Keratinocyte (primary cell): ENCODE data around the gene GAREM1. TPM values are rescaled to one million over a fixed set of nuclear protein-coding genes. Genes with fewer than 3 reads are reported as not detected.

Source experiments
- DNase-seq: peaks from one replicate; pipeline ENCODE4 v3.0.0-alpha.2; 2011; ENCODE audit warnings: low read depth, missing footprints, low spot score
- FAIRE-seq: peaks from 2 replicates; lab custom pipeline; 2011; peaks lifted over from hg19 to GRCh38; lab: Jason Lieb, UNC
- H2AFZ ChIP-seq: 2 replicates; pipeline ENCODE4 v1.6.0; 2012; ENCODE audit warnings: low read length, control low read depth, inconsistent platforms; ENCODE audit not compliant: control insufficient read depth
- H3K27ac ChIP-seq: 2 replicates; pipeline ENCODE4 v1.5.1; 2011; ENCODE audit warnings: low read length; ENCODE audit not compliant: control insufficient read depth, insufficient read depth
- H3K27me3 ChIP-seq: 3 replicates; pipeline ENCODE4 v1.6.0; 2011; ENCODE audit warnings: low read length; ENCODE audit not compliant: control insufficient read depth, insufficient read depth; ENCODE audit errors: extremely low read depth
- H3K36me3 ChIP-seq, 2 experiments: 2 replicates in 1 of 2; 3 replicates in 1 of 2; pipeline ENCODE4 v1.5.1; 2011; ENCODE audit warnings: low read length in 2 of 2, mild to moderate bottlenecking in 1 of 2; ENCODE audit not compliant: control insufficient read depth in 2 of 2, insufficient read depth in 2 of 2; ENCODE audit errors: extremely low read depth in 1 of 2
- H3K4me1 ChIP-seq: 3 replicates; pipeline ENCODE4 v1.5.1; 2011; ENCODE audit warnings: low read length; ENCODE audit not compliant: control insufficient read depth, insufficient read depth; ENCODE audit errors: extremely low read depth
- H3K4me2 ChIP-seq: 3 replicates; pipeline ENCODE4 v1.6.0; 2011; ENCODE audit warnings: low read depth, low read length; ENCODE audit not compliant: control insufficient read depth, insufficient read depth; ENCODE audit errors: extremely low read depth
- H3K4me3 ChIP-seq, 3 experiments: fragments of 200-600 bp in 1 of 3; sonication (generic) in 1 of 3; 2 replicates in 2 of 3; 3 replicates in 1 of 3; pipeline ENCODE4 v1.5.1; 2011 to 2016; ENCODE audit warnings: low read length in 3 of 3, mild to moderate bottlenecking in 3 of 3, control low read depth in 2 of 3, inconsistent platforms in 1 of 3, low read depth in 1 of 3, mixed read lengths in 1 of 3, mixed run types in 1 of 3, moderate library complexity in 1 of 3; ENCODE audit not compliant: control insufficient read depth in 2 of 3, insufficient read depth in 2 of 3; ENCODE audit errors: extremely low read depth in 1 of 3
- H3K79me2 ChIP-seq: 2 replicates; pipeline ENCODE4 v1.6.0; 2012; ENCODE audit warnings: low read length; ENCODE audit not compliant: control insufficient read depth, insufficient read depth
- H3K9ac ChIP-seq: 3 replicates; pipeline ENCODE4 v1.6.0; 2011; ENCODE audit warnings: low read length; ENCODE audit not compliant: control insufficient read depth, insufficient read depth; ENCODE audit errors: extremely low read depth
- H3K9me1 ChIP-seq: 3 replicates; pipeline ENCODE4 v1.6.0; 2011; ENCODE audit warnings: low read length; ENCODE audit not compliant: control insufficient read depth, insufficient read depth; ENCODE audit errors: extremely low read depth
- H3K9me3 ChIP-seq: 2 replicates; pipeline ENCODE4 v1.5.1; 2012; ENCODE audit warnings: low read depth, low read length; ENCODE audit not compliant: control insufficient read depth
- H4K20me1 ChIP-seq: 3 replicates; pipeline ENCODE4 v1.6.0; 2011; ENCODE audit warnings: low read length; ENCODE audit not compliant: control insufficient read depth, insufficient read depth; ENCODE audit errors: extremely low read depth
- CTCF ChIP-seq, 3 experiments: IDR thresholded peaks in 1 of 3; conservative IDR thresholded peaks in 1 of 3; optimal IDR thresholded peaks in 1 of 3; 2 replicates in 2 of 3; 3 replicates in 1 of 3; pipeline versions ENCODE3 to v1.5.1; 2011; ENCODE audit warnings: low read length in 3 of 3, mild to moderate bottlenecking in 3 of 3, moderate library complexity in 2 of 3, control low read depth in 1 of 3, inconsistent platforms in 1 of 3; ENCODE audit not compliant: insufficient read depth in 2 of 3; ENCODE audit errors: extremely low read depth in 1 of 3
- EZH2 ChIP-seq: IDR thresholded peaks from one replicate; pipeline ENCODE4 v1.6.1; 2012; ENCODE audit warnings: inconsistent platforms, mild to moderate bottlenecking, low read length, moderate library complexity
- dilution Hi-C: fragments of 300-500 bp; cut with MboI; formaldehyde crosslinking; loops from one replicate; pipeline ENCODE4 v1.7.0; 2020; ENCODE audit warnings: low sequenced_read_pairs; ENCODE audit not compliant: extremely low pct_ligation_motif_present
- polyA plus RNA-seq, 5 experiments: library from polyadenylated mRNA; depleted of rRNA in 3 of 5; stranded (reverse) in 3 of 5; stranded (forward) in 1 of 5; unstranded in 1 of 5; fragments of >200 nt; gene quantifications; 1 replicate in 1 of 5; 2 replicates in 3 of 5; 3 replicates in 1 of 5; pipeline versions ENCODE4 v1.2.1 to v1.2.3, GENCODE V29; 2011 to 2012; ENCODE audit warnings: missing spikeins in 2 of 5, low read depth in 1 of 5, low replicate concordance in 1 of 5

Gene GAREM1
- polyA plus RNA-seq, 1 donor (not counting 4 experiments of a cell fraction or from before 2014, with no cell fraction given), result 3.8 TPM

DNA sequence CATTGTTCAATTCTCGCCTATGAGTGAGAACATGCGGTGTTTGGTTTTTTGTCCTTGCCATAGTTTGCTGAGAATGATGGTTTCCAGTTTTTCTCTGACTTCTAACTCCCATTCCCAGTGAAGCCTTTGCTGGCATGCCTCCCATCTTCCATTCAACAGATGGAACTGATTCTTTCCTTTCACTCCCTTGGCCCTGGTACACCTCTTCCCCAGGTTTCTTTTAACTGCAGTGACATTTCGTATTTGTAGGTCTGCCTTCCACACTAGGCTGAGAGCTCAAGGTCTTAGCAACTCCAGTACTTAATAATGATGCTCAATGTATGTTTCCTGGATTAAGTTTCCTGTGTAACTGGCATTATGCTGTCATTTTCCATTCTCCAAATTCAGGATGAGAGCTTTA lies 48.5 kb downstream of the GAREM1 start:
- Histone ChIP-seq H3K4me1 (no peaks in the 10 kb centered on the region), H3K9me3 (no peaks in the 10 kb centered on the region), H3K79me2 (no peaks in the 10 kb centered on the region), H3K27me3 (no peaks in the 10 kb centered on the region), H3K36me3 (no peaks in the 10 kb centered on the region), H4K20me1 (no peaks in the 10 kb centered on the region), H3K4me3 (no peak overlapping the region), H3K9me1 (no peaks in the 10 kb centered on the region), H3K4me2 (no peak overlapping the region), H3K9ac (no peak overlapping the region), H3K27ac (no peak overlapping the region), H2AFZ (no peak overlapping the region)
- no peak for TF ChIP-seq CTCF (optimal IDR thresholded peaks at IDR 0.05 in 1 of 3, IDR thresholded peaks at IDR 0.05 in 1 of 3, conservative IDR thresholded peaks at IDR 0.05 in 1 of 3; ENCODE audit: extremely low read depth in 1 of 3, insufficient read depth in 2 of 3, low read length in 3 of 3)
- no peak for TF ChIP-seq EZH2
- FAIRE-seq (no peak), DNase-seq (no peak)
- dilution Hi-C loops, result no loop called here

DNA sequence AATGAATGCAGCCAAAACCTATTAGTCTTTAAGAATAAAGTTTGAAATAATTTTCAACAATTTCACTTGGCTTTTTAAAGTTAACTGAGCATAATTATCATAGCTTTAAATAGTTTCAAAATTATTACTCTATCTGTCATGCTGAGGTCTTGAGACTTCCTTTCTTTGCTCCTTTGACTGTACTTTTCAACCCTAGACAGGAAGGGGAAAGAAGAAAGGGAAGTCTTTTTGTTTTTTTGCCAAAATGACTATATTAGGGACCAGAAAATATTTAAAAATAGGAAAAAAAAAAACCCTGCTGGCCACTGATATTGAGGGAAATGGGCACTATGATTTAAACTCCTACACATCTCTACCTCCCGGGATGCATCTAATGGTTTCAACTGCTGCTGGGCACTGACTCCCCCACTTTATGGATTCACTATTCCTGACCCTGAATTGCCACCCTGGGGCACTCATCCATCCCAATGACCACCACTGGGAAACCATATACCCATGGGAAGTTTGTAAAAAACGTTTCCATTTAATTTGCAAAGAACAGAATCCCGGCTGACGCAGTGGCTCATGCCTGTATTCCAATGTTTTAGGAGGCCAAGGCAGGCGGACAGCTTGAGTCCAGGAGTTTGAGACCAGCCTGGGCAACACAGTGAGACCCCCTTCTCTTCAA lies 50.5 kb downstream of the GAREM1 start:
- no peak for FAIRE-seq

More for the DNA sequence above, 50.5 kb downstream of the GAREM1 start:
- TF ChIP-seq CTCF (optimal IDR thresholded peaks at IDR 0.05 in 1 of 3, IDR thresholded peaks at IDR 0.05 in 1 of 3, conservative IDR thresholded peaks at IDR 0.05 in 1 of 3; ENCODE audit: extremely low read depth in 1 of 3, insufficient read depth in 2 of 3, low read length in 3 of 3), result no peak
- TF ChIP-seq EZH2, result no peak
- Histone ChIP-seq H4K20me1 (no peaks in the 10 kb centered on the region), H3K9me1 (no peaks in the 10 kb centered on the region), H3K4me1 (no peaks in the 10 kb centered on the region), H3K9ac (no peak overlapping the region), H3K36me3 (no peaks in the 10 kb centered on the region), H3K4me3 (no peak overlapping the region), H2AFZ (no peak overlapping the region), H3K9me3 (no peaks in the 10 kb centered on the region), H3K79me2 (no peaks in the 10 kb centered on the region), H3K27me3 (no peaks in the 10 kb centered on the region), H3K4me2 (no peak overlapping the region), H3K27ac (no peak overlapping the region)
- dilution Hi-C loops, result no loop called here
- DNase-seq, result no peak
